Astrocyte of the spinal cord (primary cell): Measurements from ENCODE around the gene SCG2.
"Not testable (repeated sequence)": the region's sequence is repeated elsewhere in the genome, so short reads cannot be mapped to it uniquely, and the experiment has no call there.

Source experiments
- DNase-seq: peaks from one replicate; pipeline ENCODE4 v3.0.0; 2011; ENCODE audit warnings: low read depth, low spot score
- H3K4me3 ChIP-seq: 2 replicates; pipeline ENCODE4 v1.5.1; 2011; ENCODE audit warnings: low read depth, mild to moderate bottlenecking, low read length, moderate library complexity
- in situ Hi-C: cut with HindIII; loops from 2 replicates; pipeline ENCODE4 v1.10.0; 2017; ENCODE audit warnings: low sequenced_read_pairs
- TF ChIP-seq, protein P1 (sequence below): IDR thresholded peaks from 2 replicates; pipeline ENCODE4 v1.5.1; 2012; ENCODE audit warnings: low read depth, mild to moderate bottlenecking, low read length, inconsistent platforms

The SCG2 gene

DNA sequence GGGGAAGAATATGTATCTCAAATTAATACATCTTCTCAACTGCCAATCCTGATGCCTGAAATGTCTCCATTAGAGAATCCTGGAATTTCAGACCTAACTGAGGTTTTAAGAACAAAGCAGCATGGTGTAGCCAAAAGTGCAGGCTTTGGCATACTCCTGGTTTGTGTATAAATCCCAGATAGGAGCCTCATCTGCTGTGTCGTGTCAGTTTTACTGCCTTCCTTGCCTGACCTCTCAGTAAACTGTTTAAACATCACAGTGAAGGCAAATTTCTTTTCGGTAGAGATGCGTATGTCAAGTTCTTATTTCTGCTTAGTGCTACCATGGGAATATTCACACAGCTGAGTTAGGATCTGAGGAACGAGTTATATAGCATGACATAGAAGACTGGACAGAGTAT is 7.3 kb downstream of the SCG2 start:
- TF ChIP-seq, protein P1, sequence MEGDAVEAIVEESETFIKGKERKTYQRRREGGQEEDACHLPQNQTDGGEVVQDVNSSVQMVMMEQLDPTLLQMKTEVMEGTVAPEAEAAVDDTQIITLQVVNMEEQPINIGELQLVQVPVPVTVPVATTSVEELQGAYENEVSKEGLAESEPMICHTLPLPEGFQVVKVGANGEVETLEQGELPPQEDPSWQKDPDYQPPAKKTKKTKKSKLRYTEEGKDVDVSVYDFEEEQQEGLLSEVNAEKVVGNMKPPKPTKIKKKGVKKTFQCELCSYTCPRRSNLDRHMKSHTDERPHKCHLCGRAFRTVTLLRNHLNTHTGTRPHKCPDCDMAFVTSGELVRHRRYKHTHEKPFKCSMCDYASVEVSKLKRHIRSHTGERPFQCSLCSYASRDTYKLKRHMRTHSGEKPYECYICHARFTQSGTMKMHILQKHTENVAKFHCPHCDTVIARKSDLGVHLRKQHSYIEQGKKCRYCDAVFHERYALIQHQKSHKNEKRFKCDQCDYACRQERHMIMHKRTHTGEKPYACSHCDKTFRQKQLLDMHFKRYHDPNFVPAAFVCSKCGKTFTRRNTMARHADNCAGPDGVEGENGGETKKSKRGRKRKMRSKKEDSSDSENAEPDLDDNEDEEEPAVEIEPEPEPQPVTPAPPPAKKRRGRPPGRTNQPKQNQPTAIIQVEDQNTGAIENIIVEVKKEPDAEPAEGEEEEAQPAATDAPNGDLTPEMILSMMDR = no peak
- no peak for DNase-seq
- no peak overlapping the region for H3K4me3 ChIP-seq
- in situ Hi-C loops = no loop called here

DNA sequence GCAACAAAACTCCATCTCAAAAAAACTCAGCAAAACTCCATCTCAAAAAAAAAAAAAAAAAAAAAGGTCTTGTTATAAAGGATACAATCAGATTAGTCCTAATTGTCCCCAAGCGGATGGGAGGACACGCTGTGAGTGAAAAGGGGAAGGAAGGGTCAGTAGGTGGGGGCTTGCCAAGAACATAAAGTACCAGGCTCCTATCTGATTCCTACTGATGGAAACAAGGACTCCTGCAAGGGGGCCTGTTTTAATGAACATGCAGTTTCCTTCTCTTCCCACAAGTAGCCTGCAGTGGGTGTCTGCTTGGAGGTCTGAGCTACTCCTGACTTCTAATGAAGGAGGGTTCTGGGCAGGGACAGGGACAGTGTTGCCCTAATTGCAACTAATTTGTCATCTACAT is 7.9 kb downstream of the SCG2 start:
- no peak for DNase-seq
- in situ Hi-C loops = no loop called here
- TF ChIP-seq, protein P1 = no peak
- H3K4me3 ChIP-seq = no peak overlapping the region

DNA sequence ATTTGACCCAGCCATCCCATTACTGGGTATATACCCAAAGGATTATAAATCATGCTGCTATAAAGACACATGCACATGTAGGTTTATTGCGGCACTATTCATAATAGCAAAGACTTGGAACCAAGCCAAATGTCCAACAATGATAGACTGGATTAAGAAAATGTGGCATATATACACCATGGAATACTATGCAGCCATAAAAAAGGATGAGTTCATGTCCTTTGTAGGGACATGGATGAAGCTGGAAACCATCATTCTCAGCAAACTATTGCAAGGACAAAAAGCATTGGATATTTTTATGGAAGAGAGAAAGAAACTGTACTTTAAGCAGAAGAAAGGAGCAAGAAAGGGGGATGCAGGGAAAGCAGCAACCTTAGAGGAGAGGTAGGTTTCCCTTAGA is 9.5 kb downstream of the SCG2 start:
- H3K4me3 ChIP-seq, DNase-seq, in situ Hi-C loops: not testable (repeated sequence)

DNA sequence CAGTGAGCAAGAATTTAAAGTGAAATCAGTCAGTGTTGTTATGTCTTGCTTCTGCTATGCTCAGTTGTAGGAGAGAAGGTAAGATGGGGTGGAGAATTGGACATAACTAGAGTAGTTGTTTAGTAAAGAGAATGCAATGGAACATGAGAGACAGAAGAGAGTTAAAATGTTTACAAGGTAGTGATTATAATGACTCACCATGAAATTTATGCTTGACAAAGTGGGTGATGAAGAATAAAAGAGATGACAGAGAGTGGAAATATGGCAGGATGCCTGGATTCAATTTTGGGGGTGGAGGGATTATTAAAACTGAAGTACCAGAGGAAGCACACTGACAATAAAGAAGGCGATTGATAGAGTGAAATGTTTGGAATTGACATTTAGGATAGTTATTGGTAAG is 10.6 kb downstream of the SCG2 start:
- H3K4me3 ChIP-seq = no peak overlapping the region
- DNase-seq = peak; percentile 31
- TF ChIP-seq, protein P1 = no peak
- in situ Hi-C loops = no loop called here

DNA sequence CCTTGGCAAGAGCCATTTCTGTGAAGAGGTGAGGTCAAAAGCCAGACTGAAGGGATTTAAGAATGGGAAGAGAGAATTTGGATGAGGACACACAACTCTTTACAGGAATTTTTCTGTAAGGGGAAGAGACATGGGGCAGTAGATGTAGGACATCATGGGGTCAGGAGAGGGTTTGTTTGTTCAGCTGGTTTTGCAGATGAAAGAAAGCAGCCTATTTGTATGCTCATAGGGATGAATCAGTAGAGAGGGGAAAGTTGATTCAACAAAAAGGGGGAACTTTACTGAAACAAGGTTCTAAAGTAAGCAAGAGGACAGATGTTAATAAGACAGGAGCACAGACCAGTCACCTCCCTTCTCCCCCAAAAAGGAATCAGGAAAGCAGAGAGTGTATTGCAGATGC is 11.2 kb downstream of the SCG2 start:
- DNase-seq = peak; percentile 88
- TF ChIP-seq, protein P1 = no peak
- in situ Hi-C loops = no loop called here
- H3K4me3 ChIP-seq = no peak overlapping the region

DNA sequence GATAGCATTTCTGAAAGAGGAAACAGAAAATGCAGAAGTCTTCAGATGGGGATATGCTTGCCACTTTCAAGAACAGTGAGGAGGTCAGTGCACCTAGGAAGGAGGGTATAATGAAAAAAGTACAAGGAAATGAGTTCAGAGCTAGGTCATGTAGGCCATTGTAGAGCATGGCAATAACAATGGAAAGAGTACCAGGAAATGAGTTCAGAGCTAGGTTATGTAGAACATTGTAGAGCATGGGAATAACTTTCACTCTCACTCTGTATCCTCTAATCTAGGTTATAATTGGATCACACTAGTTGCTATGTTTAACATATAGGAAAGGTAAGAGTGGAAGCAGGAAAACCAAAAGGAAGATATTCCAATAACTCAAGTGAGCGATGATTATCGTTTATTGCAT is 12.3 kb downstream of the SCG2 start:
- in situ Hi-C loops = no loop called here
- DNase-seq = no peak
- TF ChIP-seq, protein P1 = no peak
- no peak overlapping the region for H3K4me3 ChIP-seq

DNA sequence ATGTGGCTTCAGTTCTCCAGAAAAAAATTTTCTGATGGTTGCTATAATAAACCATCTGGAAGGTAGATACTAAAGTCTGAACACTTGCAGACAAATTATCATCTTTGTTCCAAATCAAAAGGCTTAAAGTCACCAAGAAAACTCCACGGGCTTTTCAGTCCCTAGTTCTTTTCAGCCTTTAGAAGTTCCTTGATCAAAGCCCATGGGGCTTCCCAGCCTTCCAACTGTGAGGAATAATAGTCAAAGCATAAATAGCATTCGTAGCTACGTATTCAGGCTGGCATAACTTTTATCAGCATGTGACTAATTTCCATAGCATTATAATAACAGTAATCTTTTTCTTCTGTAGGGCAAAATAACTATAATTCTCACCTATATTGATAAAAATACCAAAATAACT is 13.9 kb downstream of the SCG2 start:
- peak; percentile 40 for DNase-seq
- TF ChIP-seq, protein P1 = no peak
- in situ Hi-C loops = no loop called here
- H3K4me3 ChIP-seq = no peak overlapping the region
